ENCODE data around the gene AZU1.

DNA sequence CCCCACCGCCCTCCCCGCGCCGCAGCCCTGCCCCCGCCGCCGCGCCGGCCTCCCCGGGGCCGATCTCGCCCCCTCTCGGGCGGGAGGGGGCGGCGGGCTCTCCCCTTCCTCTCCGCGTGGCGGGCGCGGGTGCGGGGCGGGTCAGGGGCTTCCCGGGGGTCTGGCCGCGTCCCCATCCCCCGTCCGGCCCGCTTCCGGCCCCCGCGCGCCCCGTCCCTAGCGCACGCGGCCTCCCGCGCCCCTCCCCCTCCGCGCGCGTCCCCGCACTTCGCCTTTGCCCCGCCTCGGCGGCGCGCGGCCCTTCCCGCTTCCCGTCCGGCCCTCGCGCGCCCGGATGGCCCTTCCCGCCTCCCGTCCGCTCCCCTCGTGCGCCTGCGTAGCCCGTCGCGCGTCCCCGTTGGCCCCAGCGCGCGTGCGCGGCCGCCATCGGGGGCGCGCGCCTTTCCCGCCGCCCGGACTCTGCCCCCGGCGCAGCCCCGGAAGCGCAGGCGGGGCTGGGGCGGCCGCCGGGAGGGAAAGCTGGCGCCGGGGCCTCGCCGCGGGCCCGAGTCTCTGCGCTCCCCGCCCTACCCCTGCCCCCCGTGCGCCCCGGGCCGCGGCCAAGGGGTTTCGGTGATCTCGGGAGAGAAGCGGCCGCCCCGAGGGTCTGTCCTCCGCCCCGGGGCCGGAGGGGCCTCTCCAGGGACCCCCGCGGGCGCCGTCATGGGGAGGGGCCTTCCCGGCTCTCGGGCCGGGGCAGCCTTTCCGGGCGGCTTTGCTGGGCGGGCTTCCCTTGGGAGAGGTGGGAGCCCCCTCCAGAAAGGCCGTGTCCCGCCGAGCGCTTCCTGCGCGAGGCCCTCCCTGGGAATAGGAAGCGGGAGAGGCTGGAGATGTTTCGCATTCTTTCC lies 29.9 kb upstream of the AZU1 start:
- TF ChIP-seq, protein P1, sequence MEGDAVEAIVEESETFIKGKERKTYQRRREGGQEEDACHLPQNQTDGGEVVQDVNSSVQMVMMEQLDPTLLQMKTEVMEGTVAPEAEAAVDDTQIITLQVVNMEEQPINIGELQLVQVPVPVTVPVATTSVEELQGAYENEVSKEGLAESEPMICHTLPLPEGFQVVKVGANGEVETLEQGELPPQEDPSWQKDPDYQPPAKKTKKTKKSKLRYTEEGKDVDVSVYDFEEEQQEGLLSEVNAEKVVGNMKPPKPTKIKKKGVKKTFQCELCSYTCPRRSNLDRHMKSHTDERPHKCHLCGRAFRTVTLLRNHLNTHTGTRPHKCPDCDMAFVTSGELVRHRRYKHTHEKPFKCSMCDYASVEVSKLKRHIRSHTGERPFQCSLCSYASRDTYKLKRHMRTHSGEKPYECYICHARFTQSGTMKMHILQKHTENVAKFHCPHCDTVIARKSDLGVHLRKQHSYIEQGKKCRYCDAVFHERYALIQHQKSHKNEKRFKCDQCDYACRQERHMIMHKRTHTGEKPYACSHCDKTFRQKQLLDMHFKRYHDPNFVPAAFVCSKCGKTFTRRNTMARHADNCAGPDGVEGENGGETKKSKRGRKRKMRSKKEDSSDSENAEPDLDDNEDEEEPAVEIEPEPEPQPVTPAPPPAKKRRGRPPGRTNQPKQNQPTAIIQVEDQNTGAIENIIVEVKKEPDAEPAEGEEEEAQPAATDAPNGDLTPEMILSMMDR (IDR thresholded peaks at IDR 0.05): no peak
- TF ChIP-seq POLR2A (IDR thresholded peaks at IDR 0.05): no peak

Measured in lower leg skin (tissue), 3 donors.